Colonic mucosa (tissue), 4 donors: ENCODE measurements around the gene ANXA9. TPM values are rescaled to one million over a fixed set of nuclear protein-coding genes. Genes with fewer than 3 reads are reported as not detected.

ENCODE experiments used
- DNase-seq: peaks from one replicate; pipeline ENCODE4 v3.0.0-alpha.2; 2020
- H3K27ac ChIP-seq: fragments of 200-600 bp; one replicate; pipeline ENCODE4 v1.8.0; 2021
- H3K27me3 ChIP-seq: fragments of 200-600 bp; one replicate; pipeline ENCODE4 v1.8.0; 2021
- H3K36me3 ChIP-seq: fragments of 200-600 bp; one replicate; pipeline ENCODE4 v1.8.0; 2021
- H3K4me1 ChIP-seq: fragments of 200-600 bp; one replicate; pipeline ENCODE4 v1.8.0; 2021; ENCODE audit warnings: mild to moderate bottlenecking
- H3K4me3 ChIP-seq: fragments of 200-600 bp; one replicate; pipeline ENCODE4 v1.8.0; 2021
- H3K9ac ChIP-seq, 2 donors: one replicate each; pipeline ENCODE4 v1.7.0; 2013; ENCODE audit warnings: control low read depth in 2 of 2, low read depth in 2 of 2, low read length in 2 of 2
- H3K9me3 ChIP-seq: fragments of 200-600 bp; one replicate; pipeline ENCODE4 v1.8.0; 2021
- intact Hi-C: fragments of 100-400 bp; cut with DNase I; formaldehyde crosslinking; loops from one replicate; pipeline ENCODE4 v1.14.1; 2022
- total RNA-seq, 2 donors: library from RNA; stranded (reverse); fragmentation: NEBNext Ultra II Directional in 1 of 2; extraction: Animal tissue kit (Norgen Biotek cat#: 25700) in 1 of 2; gene quantifications; one replicate each; pipeline ENCODE4 v1.2.1, GENCODE V29; 2021
- TF ChIP-seq, protein P1 (sequence below): fragments of 200-600 bp; IDR thresholded peaks from one replicate; pipeline ENCODE4 v1.8.0; 2022; ENCODE audit warnings: antibody characterized with exemption, mild to moderate bottlenecking
- donor health status: healthy.
- donor health status: DM: no; HTN: no; CAD: no.
- donor health status: DM: no; HTN: no; CAD: no.

Gene ANXA9
- total RNA-seq, 2 donors from 2014 or later: 0.40 to 0.53 TPM

DNA sequence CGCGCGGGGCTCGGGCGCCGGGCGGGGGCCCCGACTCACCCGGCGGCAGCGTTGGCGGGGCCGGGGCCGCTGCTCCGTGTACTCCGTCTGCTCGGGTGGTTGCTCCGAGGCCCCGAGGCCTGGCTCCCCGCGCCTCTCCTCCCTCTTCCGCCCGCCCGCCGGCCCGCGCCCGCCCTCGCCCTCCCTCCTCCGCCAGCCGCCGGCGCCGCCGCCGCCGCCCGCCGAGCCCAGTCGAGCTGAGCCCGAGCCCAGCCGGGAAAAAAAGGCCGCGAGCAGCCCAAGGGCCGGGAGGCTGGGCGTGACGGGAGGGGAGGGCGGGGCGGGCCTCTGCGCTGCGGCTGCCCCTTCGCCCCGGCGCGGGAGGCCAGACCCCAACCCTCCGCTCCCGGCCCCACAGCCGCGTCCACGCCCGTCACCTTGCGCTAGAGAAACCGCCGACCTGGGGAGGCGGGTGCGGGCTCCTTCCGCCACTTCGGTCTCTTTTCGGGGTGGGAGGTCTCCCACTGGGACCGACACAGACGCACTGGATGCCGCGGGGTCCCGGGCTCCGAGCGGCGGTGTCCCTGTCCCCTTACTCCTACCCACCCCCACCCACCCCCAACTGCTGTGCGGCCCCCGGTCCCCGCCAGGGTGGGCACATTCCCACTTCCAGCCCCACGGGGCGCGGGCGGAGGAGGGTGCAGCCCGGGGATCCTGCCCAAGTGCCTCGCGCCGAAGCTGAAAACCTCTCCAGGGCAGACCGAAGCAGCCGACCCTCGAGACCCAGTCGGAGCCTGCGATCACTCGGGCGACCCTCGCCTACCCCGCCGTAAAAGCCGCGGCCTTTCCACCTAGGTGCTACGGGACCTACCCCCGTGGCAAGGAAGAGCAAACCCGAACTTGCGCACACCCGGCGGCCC is 7.3 kb upstream of the ANXA9 start, which contains the start of gene CERS2:
CERS2 (minus strand) TSS at position 256 of the 899 bp plus-strand sequence. CDS start 5,745 bp downstream, outside the sequence.
- Histone ChIP-seq H3K9me3 (no peaks in the 10 kb centered on the region), H3K4me3 (peak within 1 kb of the TSS; percentile 83), H3K4me1 (peaks cover 32% of the 10 kb centered on the region), H3K36me3 (no peaks in the 10 kb centered on the region), H3K27me3 (no peaks in the 10 kb centered on the region), H3K27ac (peak within 1 kb of the TSS; percentile 79), H3K9ac (peak within 1 kb of the TSS; percentile 84 to 95)
- DNase-seq: peak; percentile 79
- TF ChIP-seq, protein P1, sequence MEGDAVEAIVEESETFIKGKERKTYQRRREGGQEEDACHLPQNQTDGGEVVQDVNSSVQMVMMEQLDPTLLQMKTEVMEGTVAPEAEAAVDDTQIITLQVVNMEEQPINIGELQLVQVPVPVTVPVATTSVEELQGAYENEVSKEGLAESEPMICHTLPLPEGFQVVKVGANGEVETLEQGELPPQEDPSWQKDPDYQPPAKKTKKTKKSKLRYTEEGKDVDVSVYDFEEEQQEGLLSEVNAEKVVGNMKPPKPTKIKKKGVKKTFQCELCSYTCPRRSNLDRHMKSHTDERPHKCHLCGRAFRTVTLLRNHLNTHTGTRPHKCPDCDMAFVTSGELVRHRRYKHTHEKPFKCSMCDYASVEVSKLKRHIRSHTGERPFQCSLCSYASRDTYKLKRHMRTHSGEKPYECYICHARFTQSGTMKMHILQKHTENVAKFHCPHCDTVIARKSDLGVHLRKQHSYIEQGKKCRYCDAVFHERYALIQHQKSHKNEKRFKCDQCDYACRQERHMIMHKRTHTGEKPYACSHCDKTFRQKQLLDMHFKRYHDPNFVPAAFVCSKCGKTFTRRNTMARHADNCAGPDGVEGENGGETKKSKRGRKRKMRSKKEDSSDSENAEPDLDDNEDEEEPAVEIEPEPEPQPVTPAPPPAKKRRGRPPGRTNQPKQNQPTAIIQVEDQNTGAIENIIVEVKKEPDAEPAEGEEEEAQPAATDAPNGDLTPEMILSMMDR: no peak
- intact Hi-C loops: loop anchor here (10.0 kb wide), 1 partner anchor 50 kb away; the partner anchor contains the start of gene SETDB1

GRCh38 chr1:150976401-150976821 is 5.7 kb upstream of the ANXA9 start:
- Histone ChIP-seq H3K36me3 (no peaks in the 10 kb centered on the region), H3K4me1 (peaks cover 30% of the 10 kb centered on the region), H3K9me3 (no peaks in the 10 kb centered on the region), H3K4me3 (no peak overlapping the region), H3K27me3 (no peaks in the 10 kb centered on the region), H3K27ac (no peak overlapping the region), H3K9ac (no peak overlapping the region)
- TF ChIP-seq, protein P1: no peak
- intact Hi-C loops: loop anchor here (10.0 kb wide), 1 partner anchor 52 kb away; the partner anchor contains the start of gene SETDB1
- no peak for DNase-seq

- Histone ChIP-seq H3K4me1 (peaks cover 26% of the 10 kb centered on the region), H3K27ac (peak overlapping the region; percentile 58), H3K27me3 (no peaks in the 10 kb centered on the region), H3K9me3 (no peaks in the 10 kb centered on the region), H3K36me3 (no peaks in the 10 kb centered on the region), H3K9ac (peak overlapping the region in 1 of 2 donors; percentile 21), H3K4me3 (no peak overlapping the region)
- TF ChIP-seq, protein P1: no peak
- DNase-seq: peak; percentile 94
- intact Hi-C loops: loop anchor here (10.0 kb wide), 1 partner anchor 52 kb away; the partner anchor contains the start of gene SETDB1
These were observed 5.0 kb upstream of the ANXA9 start for GRCh38 chr1:150976879-150977694.

GRCh38 chr1:150979092-150980056 is 2.7 kb upstream of the ANXA9 start:
- TF ChIP-seq, protein P1: peak; percentile 100
- Histone ChIP-seq H3K9ac (peak overlapping the region; percentile 40 to 55), H3K27ac (peak overlapping the region; percentile 2), H3K4me1 (peaks cover 15% of the 10 kb centered on the region), H3K9me3 (no peaks in the 10 kb centered on the region), H3K36me3 (no peaks in the 10 kb centered on the region), H3K4me3 (no peak overlapping the region), H3K27me3 (no peaks in the 10 kb centered on the region)
- peak; percentile 92 for DNase-seq
- intact Hi-C loops: loop anchor here (10.0 kb wide), 1 partner anchor 55 kb away; the partner anchor contains the start of gene SETDB1
